ENCODE data around the gene APOL3. TPM values are rescaled to one million over a fixed set of nuclear protein-coding genes. Genes with fewer than 3 reads are reported as not detected.
"Not testable (repeated sequence)": the region's sequence is repeated elsewhere in the genome, so short reads cannot be mapped to it uniquely, and the experiment has no call there.

Gene APOL3
- total RNA-seq, 1 experiment from 2014 or later, result 17.6 TPM

GRCh38 chr22:36152088-36152487 is 8.5 kb downstream of the APOL3 start:
- Histone ChIP-seq H3K36me3 (no peaks in the 10 kb centered on the region; the same call in 1 of the 2 replicates), H3K9me3 (no peaks in the 10 kb centered on the region), H3K27me3 (no peaks in the 10 kb centered on the region), H3K4me3 (no peak overlapping the region)
- DNase-seq, result no peak

GRCh38 chr22:36151006-36151595 is 9.5 kb downstream of the APOL3 start:
- H3K36me3 ChIP-seq, result no peaks in the 10 kb centered on the region; the same call in 1 of the 2 replicates
- no peaks in the 10 kb centered on the region for H3K9me3 ChIP-seq
- H3K27me3 ChIP-seq, result no peaks in the 10 kb centered on the region
- H3K4me3 ChIP-seq, result no peak overlapping the region
- DNase-seq, result no peak

GRCh38 chr22:36149441-36149840 is 11.1 kb downstream of the APOL3 start:
- Histone ChIP-seq H3K9me3 (no peaks in the 10 kb centered on the region), H3K27me3 (no peaks in the 10 kb centered on the region), H3K4me3 (no peak overlapping the region), H3K36me3 (no peaks in the 10 kb centered on the region; the same call in 1 of the 2 replicates)
- DNase-seq, result no peak

DNA sequence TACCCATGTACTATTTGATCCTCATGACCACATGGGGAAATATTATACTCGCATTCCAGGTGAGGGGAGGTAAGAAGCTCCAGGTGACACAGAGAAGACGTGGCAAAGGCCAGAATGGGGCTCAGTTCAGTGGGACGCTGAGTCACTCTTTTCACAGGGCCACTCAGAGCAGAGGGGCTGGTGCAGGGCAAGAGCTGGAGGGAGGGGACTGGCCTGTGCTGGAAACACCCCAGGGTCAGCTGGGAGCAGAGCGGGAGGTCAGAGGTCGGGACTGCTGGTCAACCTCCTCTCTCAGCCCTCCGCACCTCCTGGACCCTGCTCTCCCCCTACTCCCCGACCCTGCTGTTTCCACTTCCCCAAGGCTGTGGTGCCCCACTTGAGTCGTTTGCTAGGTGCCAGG is 12.1 kb downstream of the APOL3 start:
- Histone ChIP-seq H3K9me3 (no peaks in the 10 kb centered on the region), H3K27me3 (no peaks in the 10 kb centered on the region), H3K36me3 (no peaks in the 10 kb centered on the region; the same call in 1 of the 2 replicates), H3K4me3 (no peak overlapping the region)
- no peak for DNase-seq

DNA sequence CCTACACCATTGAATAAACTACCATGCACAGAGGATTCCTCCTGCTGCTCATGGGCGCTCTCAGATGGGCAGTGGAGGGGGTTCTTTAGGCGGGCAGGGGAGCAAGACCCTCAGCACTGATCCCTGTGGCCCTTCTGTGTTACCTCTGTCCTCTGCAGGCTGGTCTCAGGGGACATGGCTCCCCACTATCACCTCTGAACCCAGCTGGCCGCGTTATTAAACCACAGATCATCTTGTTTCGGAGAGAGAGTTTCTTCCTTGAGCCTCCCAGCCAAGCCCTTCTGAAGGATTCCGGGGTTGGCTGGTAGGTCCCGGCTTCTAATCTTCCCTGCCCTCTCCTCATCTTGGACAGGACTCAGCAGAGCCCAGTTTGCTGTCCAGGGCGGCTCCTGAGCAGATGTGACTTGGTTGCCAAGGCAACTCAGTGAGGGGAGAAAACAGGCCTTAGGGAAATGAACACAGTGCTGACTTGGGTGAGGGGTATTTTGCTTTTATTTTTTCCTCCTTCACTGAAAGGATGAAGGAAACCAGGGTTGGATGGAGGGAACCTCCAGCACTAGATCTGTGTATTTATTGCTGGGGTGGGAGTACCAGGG is 13.3 kb downstream of the APOL3 start:
- H3K27me3 ChIP-seq, result no peaks in the 10 kb centered on the region
- DNase-seq, result no peak

GRCh38 chr22:36145881-36146280 is 14.7 kb downstream of the APOL3 start:
- no peaks in the 10 kb centered on the region for H3K9me3 ChIP-seq
- no peaks in the 10 kb centered on the region for H3K36me3 ChIP-seq
- no peak overlapping the region for H3K4me3 ChIP-seq
- DNase-seq, result no peak
- H3K27me3 ChIP-seq, result no peaks in the 10 kb centered on the region

More for the DNA sequence above, 13.3 kb downstream of the APOL3 start:
- Histone ChIP-seq H3K36me3 (no peaks in the 10 kb centered on the region; the same call in 1 of the 2 replicates), H3K9me3 (no peaks in the 10 kb centered on the region), H3K4me3 (no peak overlapping the region)

DNA sequence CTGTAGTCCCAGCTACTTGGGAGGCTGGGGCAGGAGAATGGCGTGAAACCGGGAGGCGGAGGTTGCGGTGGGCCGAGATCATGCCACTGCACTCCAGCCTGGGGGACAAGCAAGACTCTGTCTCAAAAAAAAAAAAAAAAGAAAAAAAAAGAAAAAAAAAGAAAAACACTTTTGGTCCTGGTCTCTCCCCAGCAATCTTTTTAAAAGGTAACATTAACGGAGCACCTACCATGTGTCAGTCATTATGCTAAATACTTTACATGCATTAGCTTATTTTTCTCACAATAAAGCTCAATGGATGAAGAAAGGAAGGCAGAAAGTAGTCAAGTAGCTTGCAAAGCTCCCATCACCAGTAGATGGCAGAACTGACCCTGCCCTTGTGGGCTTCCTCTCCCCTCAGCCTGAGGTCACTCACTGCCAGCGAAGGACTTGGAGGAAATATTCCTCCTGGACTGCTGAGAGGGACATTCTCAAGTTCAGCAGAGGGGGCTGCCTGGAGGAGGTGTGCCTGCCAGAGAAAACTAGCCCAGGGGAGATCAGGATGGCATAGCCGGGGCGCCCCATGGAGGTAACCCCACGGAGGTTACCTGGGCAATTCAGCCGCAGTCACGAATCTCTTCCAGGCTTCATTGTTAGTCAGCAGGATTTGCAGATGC is 15.5 kb downstream of the APOL3 start:
- H3K27me3 ChIP-seq, result no peaks in the 10 kb centered on the region
- no peak overlapping the region for H3K4me3 ChIP-seq
- DNase-seq, result peak; percentile 61
- H3K9me3 ChIP-seq, result no peaks in the 10 kb centered on the region
- no peaks in the 10 kb centered on the region for H3K36me3 ChIP-seq

GRCh38 chr22:36143956-36144355 is 16.6 kb downstream of the APOL3 start:
- Histone ChIP-seq H3K27me3 (no peaks in the 10 kb centered on the region), H3K9me3 (no peaks in the 10 kb centered on the region), H3K4me3 (no peak overlapping the region), H3K36me3 (no peaks in the 10 kb centered on the region)
- DNase-seq, result no peak

DNA sequence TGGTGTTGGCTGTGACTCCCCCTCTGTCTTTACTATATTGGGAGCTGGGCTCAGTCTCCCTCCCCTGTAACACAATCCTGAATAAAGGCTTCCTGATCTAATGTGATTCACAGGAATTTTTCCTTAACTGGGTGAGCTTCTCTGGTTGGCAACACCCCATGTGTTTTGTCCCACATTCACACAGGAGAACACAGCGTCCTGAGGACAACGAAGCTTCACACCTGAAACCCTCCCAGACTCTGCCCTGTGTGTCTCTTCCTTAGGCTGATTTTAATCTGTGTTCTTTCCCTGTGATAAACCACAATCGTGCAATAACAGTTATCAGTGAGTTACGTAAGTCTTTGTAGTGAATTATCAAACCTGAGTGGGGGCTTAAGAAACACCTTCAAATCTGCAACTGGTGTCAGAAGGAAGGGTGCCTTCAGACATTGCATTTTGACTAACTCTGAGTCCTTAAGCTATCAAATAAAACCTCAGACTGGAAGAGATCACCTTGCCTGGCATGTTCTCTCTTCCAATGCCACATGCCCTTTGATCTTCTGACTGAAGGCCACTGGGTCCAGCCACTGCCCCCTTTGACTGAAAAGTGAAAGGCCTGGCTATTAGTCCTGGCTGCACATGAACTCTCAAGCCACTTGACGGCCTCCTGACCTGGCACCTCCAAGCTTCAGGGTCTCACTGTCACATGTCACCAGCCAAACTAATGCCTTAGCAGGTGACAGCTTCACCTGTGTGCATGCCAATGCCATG is 17.3 kb downstream of the APOL3 start:
- H3K27me3 ChIP-seq, result no peaks in the 10 kb centered on the region
- H3K4me3 ChIP-seq, result no peak overlapping the region
- DNase-seq, result no peak
- no peaks in the 10 kb centered on the region for H3K36me3 ChIP-seq
- no peaks in the 10 kb centered on the region for H3K9me3 ChIP-seq

GRCh38 chr22:36141481-36141880 is 19.1 kb downstream of the APOL3 start:
- Histone ChIP-seq H3K36me3 (no peaks in the 10 kb centered on the region), H3K27me3 (no peaks in the 10 kb centered on the region), H3K4me3 (no peak overlapping the region), H3K9me3 (no peaks in the 10 kb centered on the region)
- no peak for DNase-seq

- not testable (repeated sequence) for H3K27me3 ChIP-seq, DNase-seq, H3K4me3 ChIP-seq, H3K36me3 ChIP-seq, H3K9me3 ChIP-seq
Observed at GRCh38 chr22:36138709-36139108, 21.8 kb downstream of the APOL3 start.

- Histone ChIP-seq H3K27me3 (no peaks in the 10 kb centered on the region), H3K36me3 (no peaks in the 10 kb centered on the region), H3K9me3 (no peaks in the 10 kb centered on the region), H3K4me3 (no peak overlapping the region)
- DNase-seq, result no peak
Observed at GRCh38 chr22:36136988-36137387, 23.6 kb downstream of the APOL3 start.

DNA sequence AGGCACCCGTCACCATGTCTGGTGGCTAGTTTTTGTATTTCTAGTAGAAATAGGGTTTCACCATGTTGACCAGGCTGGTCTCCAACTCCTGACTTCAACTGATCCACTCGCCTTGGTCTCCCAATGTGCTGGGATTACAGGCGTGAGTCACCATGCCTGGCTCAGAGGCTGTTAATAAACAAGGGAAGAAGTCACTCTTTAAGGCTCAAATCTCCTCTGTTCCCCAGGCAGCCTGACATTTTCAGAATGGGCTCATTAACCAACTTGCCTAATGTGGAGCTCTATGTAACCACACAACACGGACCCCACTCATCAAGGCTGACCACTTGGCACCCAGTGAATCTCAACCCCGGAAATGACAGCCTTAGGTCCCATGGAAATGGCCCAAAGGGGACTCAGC is 24.1 kb downstream of the APOL3 start:
- DNase-seq, result peak; percentile 86
- H3K36me3 ChIP-seq, result no peaks in the 10 kb centered on the region
- H3K9me3 ChIP-seq, result no peaks in the 10 kb centered on the region
- H3K27me3 ChIP-seq, result no peaks in the 10 kb centered on the region
- no peak overlapping the region for H3K4me3 ChIP-seq

DNA sequence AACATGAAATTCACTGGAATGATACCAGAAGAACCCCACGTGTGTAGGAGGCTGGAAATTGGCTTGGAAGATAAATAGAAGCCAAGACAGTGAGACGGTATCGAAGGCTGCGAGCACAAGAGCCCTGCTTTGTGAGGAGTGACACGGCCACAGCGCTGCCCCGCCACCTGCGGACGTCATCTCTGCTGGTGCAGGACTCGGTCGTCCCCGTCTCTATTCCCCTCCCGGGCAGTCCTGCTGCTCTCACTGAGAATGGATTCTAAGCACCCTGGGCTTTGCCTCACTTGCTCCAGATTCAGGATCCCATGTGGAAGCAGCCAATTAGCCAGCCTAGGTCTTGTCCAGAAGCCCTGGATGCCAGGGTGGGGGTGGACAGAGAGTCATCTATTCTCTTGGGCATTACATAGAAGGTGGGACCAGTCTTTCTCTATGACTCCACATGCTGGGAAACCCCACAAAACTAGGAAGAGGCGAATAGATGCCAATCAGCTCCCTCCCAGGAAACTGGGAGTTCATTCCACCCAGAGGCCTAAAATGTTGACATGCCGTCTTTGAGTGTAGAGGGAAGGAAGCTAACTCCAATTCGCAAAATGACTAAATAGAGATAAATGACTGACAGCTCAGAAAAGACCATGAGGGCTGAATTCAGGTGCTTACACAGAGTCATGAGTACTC is 25.1 kb downstream of the APOL3 start:
- H3K9me3 ChIP-seq, result no peaks in the 10 kb centered on the region
- no peaks in the 10 kb centered on the region for H3K36me3 ChIP-seq
- no peaks in the 10 kb centered on the region for H3K27me3 ChIP-seq
- no peak overlapping the region for H3K4me3 ChIP-seq
- DNase-seq, result no peak

- Histone ChIP-seq H3K9me3 (no peaks in the 10 kb centered on the region), H3K4me3 (no peak overlapping the region), H3K36me3 (no peaks in the 10 kb centered on the region), H3K27me3 (no peaks in the 10 kb centered on the region)
- no peak for DNase-seq
Observed at GRCh38 chr22:36134182-36134581, 26.4 kb downstream of the APOL3 start.

DNA sequence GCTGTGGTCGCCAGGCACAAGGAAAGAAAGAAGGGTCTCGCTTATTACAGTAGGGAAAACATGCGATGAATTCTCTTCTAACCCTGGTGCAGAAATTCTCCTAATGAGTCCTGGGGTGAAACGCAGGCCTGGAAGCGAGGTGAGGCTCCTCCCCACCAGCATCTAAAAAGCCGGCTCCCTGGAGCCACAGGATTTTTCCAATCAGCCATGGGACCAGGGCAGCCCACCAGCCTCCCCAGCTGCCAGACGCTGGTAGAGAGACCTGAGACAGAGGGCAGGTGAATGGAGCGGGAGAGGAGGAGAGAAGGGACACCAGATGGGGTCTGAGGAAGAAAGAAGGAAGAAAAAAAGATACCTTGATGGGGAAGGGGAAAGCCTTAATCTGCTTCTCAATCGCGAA is 28.6 kb downstream of the APOL3 start:
- Histone ChIP-seq H3K4me3 (no peak overlapping the region), H3K9me3 (no peaks in the 10 kb centered on the region), H3K27me3 (no peaks in the 10 kb centered on the region), H3K36me3 (no peaks in the 10 kb centered on the region)
- no peak for DNase-seq

Data from MG63 (cell line).